HG03342 (cell line): ENCODE measurements around the gene DLG2.
"Not testable (repeated sequence)": the region's sequence is repeated elsewhere in the genome, so short reads cannot be mapped to it uniquely, and the experiment has no call there.

Source experiments
- ATAC-seq: cut with Tn5 transposase; IDR thresholded peaks from one replicate; pipeline ENCODE4 v1.9.1; 2021; ENCODE audit warnings: mild to moderate bottlenecking, moderate library complexity; ENCODE audit not compliant: unreplicated experiment

The DLG2 gene

DNA sequence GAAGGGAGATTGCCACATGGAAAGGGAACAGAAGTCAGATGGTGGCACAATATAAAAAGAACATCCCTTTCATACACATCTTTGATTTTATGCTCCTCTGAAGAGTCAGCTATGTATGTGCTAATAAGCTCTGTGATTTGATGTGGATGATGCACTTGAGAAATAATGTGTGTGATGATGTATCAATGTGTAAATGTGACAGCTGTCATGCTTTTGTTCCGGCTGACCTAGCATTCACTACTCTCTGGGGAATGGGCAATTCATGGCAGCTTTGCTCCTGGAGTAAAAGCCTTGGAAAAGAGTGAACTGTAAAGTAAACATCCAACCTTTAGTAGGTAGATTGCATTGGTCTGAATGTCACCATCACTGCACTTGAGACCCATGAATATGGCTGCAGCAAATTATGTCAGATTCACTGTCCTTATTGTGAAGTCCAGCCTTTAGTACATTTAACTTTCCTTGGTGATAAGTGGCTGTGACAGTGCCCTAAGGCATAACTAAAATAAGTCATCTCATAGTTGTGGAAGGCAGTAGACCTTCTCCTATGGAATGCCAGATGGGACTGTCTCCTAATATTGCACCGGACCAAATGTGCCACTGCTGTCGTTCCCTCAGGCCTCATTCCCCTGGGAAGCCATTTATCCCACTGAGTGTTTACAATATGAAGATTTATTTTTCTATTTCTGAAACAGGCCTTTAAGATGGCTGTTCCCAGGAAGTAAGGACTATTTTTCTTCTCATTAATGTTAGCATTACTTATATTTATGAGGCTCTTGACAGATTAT, 2162.8 kb downstream of the DLG2 start:
- no peak for ATAC-seq

DNA sequence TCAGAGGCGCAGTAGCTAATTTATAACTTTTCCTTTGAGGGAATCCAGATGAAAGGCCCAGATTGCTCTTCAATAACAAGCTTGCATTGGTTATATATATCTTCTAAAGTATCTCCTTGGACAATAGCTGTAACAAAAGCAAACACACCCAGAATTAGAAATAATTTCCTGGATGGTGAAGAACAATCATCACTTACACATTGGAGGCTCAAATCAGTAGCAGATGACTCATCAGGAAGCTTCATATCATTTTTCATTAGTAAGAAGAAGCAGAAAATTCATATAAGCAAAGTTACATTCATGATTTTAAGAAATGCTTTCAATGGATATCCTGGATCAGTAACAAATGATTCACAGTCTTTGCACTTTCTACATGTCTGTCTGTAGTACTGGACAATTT, 2167.3 kb downstream of the DLG2 start:
- ATAC-seq: no peak

DNA sequence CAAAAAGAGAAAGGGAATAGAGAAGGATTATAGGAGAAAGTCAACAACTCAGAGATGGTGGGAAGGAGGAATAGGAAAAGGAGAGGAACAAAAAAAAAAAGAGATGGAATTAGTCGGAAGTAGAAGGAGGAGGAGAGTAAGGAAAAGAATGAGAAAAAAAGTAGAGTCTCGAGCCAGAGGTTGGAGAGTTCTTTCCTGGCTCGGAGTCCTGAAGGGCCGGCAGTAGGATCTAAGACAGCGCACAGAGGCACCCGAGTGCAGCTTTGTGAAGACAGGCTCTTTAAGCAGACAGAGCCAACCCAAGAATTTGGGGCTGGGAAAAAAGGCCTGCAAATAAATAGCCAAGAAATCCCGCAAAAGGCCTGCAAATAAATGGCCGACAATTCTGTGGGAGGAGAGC, 2170.6 kb downstream of the DLG2 start:
- no peak for ATAC-seq

- no peak for ATAC-seq
Observed at GRCh38 chr11:83456075-83456474, 2171.1 kb downstream of the DLG2 start.

- ATAC-seq: no peak
Observed at GRCh38 chr11:83455356-83455755, 2171.8 kb downstream of the DLG2 start.

DNA sequence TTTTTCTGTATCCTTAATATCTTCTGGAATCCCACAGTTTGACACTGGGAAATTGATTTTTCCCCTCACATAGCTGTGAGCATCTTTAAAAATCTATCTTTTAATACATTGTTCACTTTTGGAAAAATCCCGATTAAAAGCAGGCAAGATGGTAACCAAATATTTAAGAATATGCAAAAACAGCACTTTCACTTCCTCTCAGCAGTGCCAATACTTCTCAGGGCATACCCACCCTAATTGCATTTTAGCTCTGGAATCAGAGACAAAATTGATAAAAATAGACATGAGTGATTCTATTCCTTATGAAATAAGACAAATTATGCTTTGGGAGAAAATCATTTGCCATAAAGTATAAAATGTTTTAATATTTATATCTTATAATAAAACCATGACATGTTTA, 2172.5 kb downstream of the DLG2 start:
- ATAC-seq: no peak

DNA sequence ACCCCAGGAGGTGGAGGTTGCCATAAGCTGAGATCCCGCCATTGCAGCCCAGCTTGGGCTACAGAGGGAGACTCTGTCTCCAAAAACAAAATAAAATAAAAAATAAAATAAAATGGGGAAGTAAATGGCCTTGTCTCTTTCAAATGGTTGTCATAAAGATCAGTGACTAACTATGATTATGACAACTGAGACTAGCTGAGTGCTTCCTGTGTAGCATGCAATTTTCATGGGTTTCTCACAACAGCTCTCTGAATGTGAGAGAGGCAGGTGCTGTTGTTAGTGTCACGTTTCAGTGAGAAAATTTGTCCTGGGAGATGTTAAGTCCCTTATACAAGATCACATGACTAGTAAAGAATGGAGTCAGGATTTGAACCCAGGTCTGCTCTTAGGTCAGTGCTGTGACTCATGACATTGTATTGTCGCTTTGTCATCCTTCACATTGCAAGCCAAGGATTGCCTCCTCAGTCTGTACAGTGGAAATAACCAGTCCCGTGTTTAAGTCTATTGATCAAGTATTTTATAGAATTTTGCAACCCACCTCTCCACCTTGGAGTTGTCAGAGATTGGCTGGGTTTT, 2177.7 kb downstream of the DLG2 start:
- ATAC-seq: no peak

DNA sequence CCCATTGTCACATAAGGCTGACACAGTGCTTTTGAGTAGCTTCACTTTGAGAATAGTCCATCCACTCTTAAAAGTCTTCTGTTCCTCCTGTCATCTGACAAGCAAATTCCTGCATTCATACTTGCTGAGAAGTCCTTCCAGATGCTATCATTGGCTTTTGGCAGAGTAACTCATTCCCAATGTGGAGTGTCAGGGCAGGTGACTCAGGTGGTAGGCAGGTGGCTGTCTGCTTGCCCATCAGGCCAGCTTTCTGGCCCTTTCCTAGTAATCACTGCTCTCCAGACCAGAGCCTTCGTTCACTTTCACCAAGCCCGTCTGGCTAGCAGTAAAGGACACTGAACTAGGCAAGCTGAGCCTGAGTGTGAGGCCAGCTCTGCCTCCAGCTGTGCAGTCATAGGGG, 2178.5 kb downstream of the DLG2 start:
- no peak for ATAC-seq

DNA sequence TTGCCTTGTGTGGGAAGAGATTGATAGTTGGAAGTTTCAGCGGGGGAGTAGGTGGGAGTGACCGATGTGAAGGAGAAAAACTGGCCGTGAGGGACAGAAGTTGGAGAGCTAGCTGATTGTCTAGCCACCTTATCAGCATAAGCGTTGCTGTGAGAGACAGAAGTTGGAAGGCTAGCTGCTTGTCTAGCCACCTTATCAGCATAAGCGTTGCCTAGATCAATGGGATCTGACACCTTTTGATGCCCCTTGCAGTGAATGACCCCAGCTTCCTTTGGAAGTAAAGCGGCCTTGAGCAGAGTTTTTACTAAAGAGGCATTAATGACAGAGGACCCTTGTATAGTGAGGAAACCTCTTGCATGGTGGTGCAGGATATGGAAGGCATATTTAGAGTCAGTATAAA, 2183.3 kb downstream of the DLG2 start:
- not testable (repeated sequence) for ATAC-seq

DNA sequence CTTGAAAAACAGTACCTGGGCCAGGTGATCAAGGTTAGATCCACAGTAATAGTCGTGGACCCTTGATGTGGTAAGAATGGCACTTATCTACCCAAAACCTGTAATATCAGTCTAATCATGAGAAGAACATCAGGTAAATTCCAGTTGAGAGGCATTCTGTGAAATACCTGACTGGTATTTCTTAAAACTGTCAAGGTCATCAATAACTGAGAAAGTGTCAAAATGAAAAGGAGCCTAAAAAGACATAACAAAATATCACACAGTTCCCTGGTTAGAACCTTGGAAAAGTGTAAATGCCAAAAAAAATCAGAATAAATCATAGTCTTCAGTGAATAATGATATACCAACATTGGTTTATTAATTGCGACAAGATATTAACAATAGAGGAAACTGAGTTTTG, 2185.5 kb downstream of the DLG2 start:
- no peak for ATAC-seq

DNA sequence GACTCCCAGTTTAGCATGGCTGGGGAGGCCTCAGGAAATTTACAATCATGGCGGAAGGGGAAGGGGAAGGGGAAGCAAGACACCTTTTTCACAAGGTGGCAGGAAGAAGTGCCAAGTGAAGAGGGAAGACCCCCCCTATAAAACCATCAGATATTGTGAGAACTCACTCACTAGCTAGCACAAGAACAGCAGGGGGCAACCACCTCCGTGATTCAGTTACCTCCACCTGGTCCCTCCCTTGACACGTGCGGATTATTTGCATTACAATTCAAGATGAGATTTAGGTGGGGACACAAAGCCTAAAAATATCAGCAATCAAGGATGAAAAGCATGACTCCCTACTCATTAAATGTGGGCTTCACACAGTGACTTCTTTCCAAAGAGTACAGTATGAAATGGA, 2186.0 kb downstream of the DLG2 start:
- no peak for ATAC-seq

DNA sequence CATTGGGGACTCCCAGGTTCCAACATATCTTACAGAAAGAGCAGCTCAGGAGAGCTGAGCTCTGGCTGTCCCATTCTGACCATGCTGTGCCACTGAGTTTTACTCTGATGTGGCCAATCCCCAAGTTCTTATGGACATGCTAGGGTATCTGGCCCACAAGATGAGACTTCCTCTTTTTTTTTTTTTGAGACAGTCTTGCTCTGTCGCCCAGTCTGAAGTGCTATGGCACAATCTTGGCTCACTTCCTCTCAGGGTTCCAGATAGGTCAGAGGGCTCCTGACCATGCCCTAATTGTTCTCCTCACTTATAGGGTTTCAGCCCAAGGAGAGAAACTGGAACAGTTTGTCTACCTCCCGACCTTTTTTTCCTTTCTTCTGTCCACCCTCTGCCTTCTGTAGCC, 2188.7 kb downstream of the DLG2 start:
- ATAC-seq: no peak

DNA sequence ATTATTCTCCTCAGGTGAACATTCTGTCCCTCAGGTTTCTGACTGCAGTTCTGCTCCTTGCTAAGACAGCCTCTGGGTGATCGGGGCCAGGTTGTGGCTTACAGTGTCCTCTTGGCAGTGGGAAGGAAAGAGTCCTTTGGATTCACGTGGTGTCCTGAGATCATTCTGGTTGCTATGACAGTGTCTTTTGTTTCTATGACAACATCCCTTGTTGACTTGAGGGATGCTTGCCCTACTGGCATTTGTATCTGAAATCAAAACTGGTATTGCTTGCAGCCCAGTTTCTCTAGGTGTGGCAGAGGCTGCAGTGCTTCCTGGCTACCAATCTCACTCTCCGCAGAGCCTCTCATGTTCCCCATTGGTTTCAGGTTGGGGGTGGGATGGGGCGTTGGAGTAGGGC, 2189.2 kb downstream of the DLG2 start:
- ATAC-seq: no peak

DNA sequence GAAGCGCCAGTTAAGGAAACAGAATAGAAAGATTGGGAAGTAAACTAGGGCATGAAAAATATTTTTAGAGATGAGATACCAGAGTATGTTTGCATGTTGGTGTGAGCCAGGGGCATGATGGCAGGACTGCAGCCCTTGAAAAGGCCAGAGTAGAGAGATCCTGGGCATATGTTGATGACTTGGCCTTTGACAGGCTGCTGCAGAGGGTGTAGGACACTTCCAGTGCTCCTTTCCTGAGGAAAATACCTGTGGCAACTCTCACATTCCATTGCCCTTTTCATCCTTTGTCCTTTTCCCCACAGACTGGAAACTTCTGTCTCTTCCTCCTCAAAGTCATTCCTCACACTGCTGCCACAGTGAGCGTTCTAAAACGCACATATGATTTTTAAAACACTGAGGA, 2190.3 kb downstream of the DLG2 start:
- no peak for ATAC-seq

DNA sequence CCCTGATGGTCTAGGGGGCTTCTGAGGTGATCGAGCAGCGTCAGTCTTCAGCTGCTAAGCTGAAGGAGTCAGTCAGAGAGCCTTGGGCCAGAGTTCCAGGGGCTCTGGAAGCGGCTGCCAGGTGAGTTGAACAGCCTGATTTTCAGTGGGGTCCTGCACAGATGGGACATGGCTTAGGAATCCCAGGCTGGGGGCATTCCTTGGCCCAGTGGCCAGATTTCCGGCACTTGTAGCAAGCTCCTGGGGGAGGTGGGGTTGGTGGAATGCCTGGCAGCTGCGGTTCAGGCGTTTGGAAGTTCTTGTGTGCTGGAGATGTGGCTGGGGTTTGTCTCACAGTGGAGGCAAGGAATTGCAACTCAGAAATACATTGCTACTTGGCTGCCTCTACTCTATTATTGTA, 2192.3 kb downstream of the DLG2 start:
- not testable (repeated sequence) for ATAC-seq

DNA sequence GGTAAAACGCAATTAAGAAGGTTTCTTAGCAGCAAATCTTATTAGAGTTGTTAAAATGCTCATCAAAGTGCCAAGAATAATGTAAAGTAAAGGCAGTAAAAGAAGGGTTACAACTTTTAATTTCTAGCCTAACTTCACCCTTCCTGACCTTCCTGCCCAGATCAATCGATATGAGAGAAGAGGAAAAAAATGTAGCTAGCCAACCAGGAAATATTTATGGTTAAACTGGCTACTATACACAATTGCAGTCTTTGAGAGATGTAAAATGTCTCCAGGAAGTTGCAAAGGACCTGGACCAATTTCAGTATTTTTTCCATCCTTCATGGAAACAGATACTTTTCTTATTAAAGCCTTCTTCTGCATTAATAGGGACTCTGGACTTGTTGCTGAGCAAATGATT, 2199.2 kb downstream of the DLG2 start:
- no peak for ATAC-seq

DNA sequence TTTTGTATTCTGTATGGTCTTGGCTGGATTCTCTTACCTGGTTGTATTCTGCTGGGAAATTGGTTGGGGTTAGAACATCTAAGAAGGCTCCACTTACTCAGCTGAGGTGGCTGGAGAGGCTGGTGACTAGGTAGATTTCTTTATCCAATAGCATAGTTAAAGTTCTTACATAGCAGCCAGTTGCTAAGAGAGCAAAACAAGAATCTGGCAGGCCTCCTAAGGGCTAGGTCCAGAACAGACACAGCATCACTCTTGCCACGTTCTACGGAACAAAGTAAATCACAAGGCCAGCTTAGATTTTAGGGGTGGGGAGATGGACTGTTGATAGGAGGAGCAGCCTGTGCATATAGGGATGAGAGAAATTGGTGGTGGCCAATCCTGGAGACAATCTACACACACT, 2199.6 kb downstream of the DLG2 start:
- ATAC-seq: no peak

GRCh38 chr11:83425137-83425466, 2202.0 kb downstream of the DLG2 start:
- no peak for ATAC-seq

- ATAC-seq: no peak
Observed at GRCh38 chr11:83424376-83425136, 2202.6 kb downstream of the DLG2 start.

DNA sequence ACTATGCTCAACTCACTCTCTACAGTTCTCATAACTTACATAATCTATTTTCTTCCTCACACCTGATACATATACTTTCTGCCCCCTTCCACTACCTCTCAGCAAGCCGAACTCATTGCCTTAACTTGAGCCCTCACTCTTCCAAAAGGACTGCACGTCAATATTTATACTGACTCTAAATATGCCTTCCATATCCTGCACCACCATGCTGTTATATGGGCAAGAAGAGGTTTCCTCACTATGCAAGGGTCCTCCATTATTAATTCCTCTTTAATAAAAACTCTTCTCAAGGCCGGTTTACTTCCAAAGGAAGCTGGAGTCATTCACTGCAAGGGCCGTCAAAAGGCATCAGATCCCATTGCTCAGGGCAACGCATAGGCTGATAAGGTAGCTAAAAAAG, 2204.5 kb downstream of the DLG2 start:
- not testable (repeated sequence) for ATAC-seq

DNA sequence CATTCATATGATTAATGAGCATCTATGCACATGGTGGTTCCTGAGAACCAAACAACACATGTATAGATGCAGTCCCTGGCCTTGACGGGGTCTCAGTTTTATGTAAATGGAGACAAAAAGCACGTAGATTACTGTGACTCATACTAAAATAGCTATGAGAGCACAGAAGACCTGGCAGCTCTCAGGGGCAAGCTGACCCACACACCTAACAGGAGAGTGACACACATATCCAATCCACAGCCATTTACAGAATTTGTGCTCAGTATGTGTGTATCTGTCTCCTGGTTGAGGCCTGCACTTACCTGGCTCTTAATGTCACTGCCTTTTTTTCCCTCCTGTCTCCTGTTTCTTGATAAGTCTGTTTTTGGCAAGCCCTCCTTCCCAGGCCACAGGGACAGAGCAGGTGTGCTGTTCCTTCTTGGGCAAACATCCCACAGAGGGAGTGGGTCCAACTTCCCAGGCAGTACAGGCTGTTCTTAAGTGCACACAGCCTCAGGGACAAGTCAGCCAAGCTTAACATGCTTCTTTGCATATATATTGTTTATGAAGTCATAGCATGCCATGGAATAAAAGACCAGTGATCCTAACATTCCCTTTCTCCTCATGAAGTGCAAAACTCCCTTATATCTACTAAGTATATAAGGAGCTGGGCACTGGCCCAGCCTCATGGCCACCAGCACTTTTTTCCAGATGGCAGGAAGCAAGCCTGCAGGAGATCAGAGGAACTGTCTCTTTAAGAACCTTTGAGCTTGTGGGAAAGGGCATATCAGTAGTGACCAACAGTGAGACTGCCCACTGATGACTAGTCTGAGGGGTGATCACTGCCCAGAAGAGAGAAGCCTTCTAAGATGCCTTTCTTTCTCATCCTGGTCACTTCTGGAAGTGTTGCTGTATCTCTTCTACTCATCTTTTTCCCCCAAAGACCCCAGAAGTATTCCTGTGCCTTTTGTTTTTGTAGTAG, 2216.3 kb downstream of the DLG2 start:
- no peak for ATAC-seq
